ENCODE results near the gene ORM1.

DNA sequence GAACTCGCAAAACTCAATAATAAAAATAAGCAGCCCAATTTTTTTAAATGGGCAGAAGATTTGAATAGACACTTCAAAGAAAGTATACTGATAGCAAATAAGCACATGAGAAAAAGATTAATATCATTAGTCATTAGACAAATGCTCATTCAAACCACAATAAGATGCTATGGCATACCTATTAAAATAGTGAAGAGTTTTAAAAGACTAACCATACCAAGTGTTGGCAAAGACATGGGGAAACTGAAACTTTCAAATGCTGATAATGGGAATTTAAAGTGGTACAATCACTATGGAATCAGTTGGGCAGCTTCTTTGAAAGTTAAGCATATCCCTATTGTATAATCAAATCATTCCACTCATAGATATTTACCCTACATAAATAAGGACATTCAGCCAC lies 26.6 kb upstream of the ORM1 start:
- TF ChIP-seq, protein P1, sequence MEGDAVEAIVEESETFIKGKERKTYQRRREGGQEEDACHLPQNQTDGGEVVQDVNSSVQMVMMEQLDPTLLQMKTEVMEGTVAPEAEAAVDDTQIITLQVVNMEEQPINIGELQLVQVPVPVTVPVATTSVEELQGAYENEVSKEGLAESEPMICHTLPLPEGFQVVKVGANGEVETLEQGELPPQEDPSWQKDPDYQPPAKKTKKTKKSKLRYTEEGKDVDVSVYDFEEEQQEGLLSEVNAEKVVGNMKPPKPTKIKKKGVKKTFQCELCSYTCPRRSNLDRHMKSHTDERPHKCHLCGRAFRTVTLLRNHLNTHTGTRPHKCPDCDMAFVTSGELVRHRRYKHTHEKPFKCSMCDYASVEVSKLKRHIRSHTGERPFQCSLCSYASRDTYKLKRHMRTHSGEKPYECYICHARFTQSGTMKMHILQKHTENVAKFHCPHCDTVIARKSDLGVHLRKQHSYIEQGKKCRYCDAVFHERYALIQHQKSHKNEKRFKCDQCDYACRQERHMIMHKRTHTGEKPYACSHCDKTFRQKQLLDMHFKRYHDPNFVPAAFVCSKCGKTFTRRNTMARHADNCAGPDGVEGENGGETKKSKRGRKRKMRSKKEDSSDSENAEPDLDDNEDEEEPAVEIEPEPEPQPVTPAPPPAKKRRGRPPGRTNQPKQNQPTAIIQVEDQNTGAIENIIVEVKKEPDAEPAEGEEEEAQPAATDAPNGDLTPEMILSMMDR (IDR thresholded peaks at IDR 0.05; ENCODE audit: extremely low read depth in 1 of 2, insufficient read depth in 1 of 2, low read depth in 1 of 2, low read length in 2 of 2): no peak
- TF ChIP-seq POLR2AphosphoS5 (IDR thresholded peaks at IDR 0.05; ENCODE audit: insufficient read depth, low read depth, low read length): no peak
